ENCODE data around the gene FAM174B. TPM values are rescaled to one million over a fixed set of nuclear protein-coding genes. Genes with fewer than 3 reads are reported as not detected.

FAM174B gene
- total RNA-seq, 4 donors from 2014 or later: 51.9 to 69.4 (median 61.4) TPM

DNA sequence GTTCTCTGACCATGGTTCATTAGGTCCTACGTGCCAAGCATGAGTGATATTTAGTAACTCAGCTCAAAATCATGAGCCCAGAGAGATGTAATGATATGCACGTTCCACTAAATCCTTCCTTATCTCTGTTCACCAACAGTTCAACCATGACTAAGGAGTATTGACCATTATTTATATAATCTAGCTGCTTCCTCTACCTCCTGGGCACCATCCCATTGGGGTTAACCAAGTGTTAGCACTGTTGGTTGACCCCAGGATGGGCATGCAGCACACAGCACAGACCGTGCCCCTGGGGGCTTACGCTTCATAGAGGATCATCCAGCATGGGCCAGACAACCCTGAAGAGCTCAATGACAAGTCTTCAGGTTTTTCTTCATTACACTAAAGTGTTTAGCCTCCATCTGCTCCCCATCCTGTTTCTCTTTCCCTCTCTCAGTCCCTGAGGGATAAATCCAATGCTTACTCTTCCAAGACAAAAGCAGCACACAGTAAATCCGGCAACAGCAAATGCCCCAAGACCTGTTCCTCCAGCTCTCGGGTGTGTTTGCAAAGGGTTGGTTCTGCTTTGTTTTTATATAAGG is 10.4 kb downstream of the FAM174B start:
- peak; percentile 63 to 72 for DNase-seq

GRCh38 chr15:92643849-92644815 is 11.4 kb downstream of the FAM174B start:
- Histone ChIP-seq H3K27ac (peak overlapping the region; percentile 81 to 90 (median 83)), H3K27me3 (no peaks in the 10 kb centered on the region), H3K9me3 (no peaks in the 10 kb centered on the region), H3K4me1 (peaks cover 59 to 65% of the 10 kb centered on the region in 2 donors), H3K4me3 (replicated peaks in 1 of 3) (no peak overlapping the region), H3K36me3 (no peaks in the 10 kb centered on the region)
- intact Hi-C loops (cut with DNase I): no loop called here
- 79 to 85% methylated on average over 13 of the region's 13 CpGs for WGBS, 2 donors
- TF ChIP-seq POLR2A (IDR thresholded peaks at IDR 0.05): no peak
- TF ChIP-seq, protein P1, sequence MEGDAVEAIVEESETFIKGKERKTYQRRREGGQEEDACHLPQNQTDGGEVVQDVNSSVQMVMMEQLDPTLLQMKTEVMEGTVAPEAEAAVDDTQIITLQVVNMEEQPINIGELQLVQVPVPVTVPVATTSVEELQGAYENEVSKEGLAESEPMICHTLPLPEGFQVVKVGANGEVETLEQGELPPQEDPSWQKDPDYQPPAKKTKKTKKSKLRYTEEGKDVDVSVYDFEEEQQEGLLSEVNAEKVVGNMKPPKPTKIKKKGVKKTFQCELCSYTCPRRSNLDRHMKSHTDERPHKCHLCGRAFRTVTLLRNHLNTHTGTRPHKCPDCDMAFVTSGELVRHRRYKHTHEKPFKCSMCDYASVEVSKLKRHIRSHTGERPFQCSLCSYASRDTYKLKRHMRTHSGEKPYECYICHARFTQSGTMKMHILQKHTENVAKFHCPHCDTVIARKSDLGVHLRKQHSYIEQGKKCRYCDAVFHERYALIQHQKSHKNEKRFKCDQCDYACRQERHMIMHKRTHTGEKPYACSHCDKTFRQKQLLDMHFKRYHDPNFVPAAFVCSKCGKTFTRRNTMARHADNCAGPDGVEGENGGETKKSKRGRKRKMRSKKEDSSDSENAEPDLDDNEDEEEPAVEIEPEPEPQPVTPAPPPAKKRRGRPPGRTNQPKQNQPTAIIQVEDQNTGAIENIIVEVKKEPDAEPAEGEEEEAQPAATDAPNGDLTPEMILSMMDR (IDR thresholded peaks at IDR 0.05): no peak
- DNase-seq: no peak

More for the DNA sequence above, 10.4 kb downstream of the FAM174B start:
- no peaks in the 10 kb centered on the region for H3K36me3 ChIP-seq
- H3K27me3 ChIP-seq: no peaks in the 10 kb centered on the region
- intact Hi-C loops (cut with DNase I): no loop called here
- peak in 1 of 2 donors; percentile 29 for TF ChIP-seq POLR2A (IDR thresholded peaks at IDR 0.05)
- TF ChIP-seq, protein P1 (IDR thresholded peaks at IDR 0.05): no peak
- no peaks in the 10 kb centered on the region for H3K9me3 ChIP-seq
- H3K27ac ChIP-seq: peak overlapping the region; percentile 81 to 90 (median 83)
- H3K4me3 ChIP-seq (replicated peaks in 1 of 3): no peak overlapping the region
- H3K4me1 ChIP-seq: peaks cover 60 to 64% of the 10 kb centered on the region in 2 donors
- 30 to 36% methylated on average over 6 of the region's 6 CpGs for WGBS, 2 donors

GRCh38 chr15:92638709-92639365 is 16.7 kb downstream of the FAM174B start:
- Histone ChIP-seq H3K27me3 (no peaks in the 10 kb centered on the region), H3K4me1 (peaks cover 57 to 63% of the 10 kb centered on the region in 2 donors), H3K4me3 (replicated peaks in 1 of 3) (no peak overlapping the region), H3K27ac (peak overlapping the region; percentile 89 to 98 (median 92)), H3K36me3 (no peaks in the 10 kb centered on the region), H3K9me3 (no peaks in the 10 kb centered on the region)
- intact Hi-C loops (cut with DNase I): no loop called here
- DNase-seq: peak; percentile 95 to 97
- TF ChIP-seq, protein P1 (IDR thresholded peaks at IDR 0.05): no peak
- peak in 1 of 2 donors; percentile 35 for TF ChIP-seq POLR2A (IDR thresholded peaks at IDR 0.05)
- 45 to 48% methylated on average over 9 to 15 of the region's 15 CpGs for WGBS, 2 donors

GRCh38 chr15:92638291-92638708 is 17.3 kb downstream of the FAM174B start:
- Histone ChIP-seq H3K4me3 (replicated peaks in 1 of 3) (no peak overlapping the region), H3K27me3 (no peaks in the 10 kb centered on the region), H3K4me1 (peaks cover 57 to 64% of the 10 kb centered on the region in 2 donors), H3K27ac (peak overlapping the region; percentile 89 to 98 (median 92)), H3K9me3 (no peaks in the 10 kb centered on the region), H3K36me3 (no peaks in the 10 kb centered on the region)
- TF ChIP-seq, protein P1 (IDR thresholded peaks at IDR 0.05): no peak
- peak in 1 of 2 donors; percentile 31 for TF ChIP-seq POLR2A (IDR thresholded peaks at IDR 0.05)
- peak; percentile 87 to 89 for DNase-seq
- 16 to 28% methylated on average over 9 of the region's 9 CpGs for WGBS, 2 donors
- intact Hi-C loops (cut with DNase I): no loop called here

Measured in thyroid gland (tissue), 4 donors.